Measurements from ENCODE around the gene MYH10.

Gene MYH10

GRCh38 chr17:8482546-8482945, 148.0 kb downstream of the MYH10 start:
- Histone ChIP-seq H3K9me2 (ENCODE audit: low read depth, low read length) (no peaks in the 10 kb centered on the region), H2AFZ (ENCODE audit: low read length) (no peak overlapping the region), H3K9ac (ENCODE audit: low read length) (no peak overlapping the region), H3K9me3 (ENCODE audit: low read length) (no peaks in the 10 kb centered on the region), H4K20me1 (ENCODE audit: insufficient read depth, low read length) (no peaks in the 10 kb centered on the region), H3K4me3 (ENCODE audit: low read depth, low read length, poor library complexity, severe bottlenecking) (no peak overlapping the region), H3K27ac (ENCODE audit: low read depth, low read length, poor library complexity, severe bottlenecking) (no peak overlapping the region), H3K36me3 (ENCODE audit: insufficient read depth, low read length) (peaks cover 81% of the 10 kb centered on the region), H3K4me2 (ENCODE audit: low read length) (no peak overlapping the region), H3F3A (ENCODE audit: insufficient read depth, low read length) (no peaks in the 10 kb centered on the region), H3K4me1 (ENCODE audit: insufficient read depth, low read length, severe bottlenecking) (no peaks in the 10 kb centered on the region), H3K79me2 (ENCODE audit: insufficient read depth, low read length) (no peaks in the 10 kb centered on the region), H3K27me3 (ENCODE audit: insufficient read depth, low read length) (no peaks in the 10 kb centered on the region)
- TF ChIP-seq EZH2 (IDR thresholded peaks at IDR 0.05; ENCODE audit: borderline replicate concordance, low read length), result no peak
- TF ChIP-seq, protein P1, sequence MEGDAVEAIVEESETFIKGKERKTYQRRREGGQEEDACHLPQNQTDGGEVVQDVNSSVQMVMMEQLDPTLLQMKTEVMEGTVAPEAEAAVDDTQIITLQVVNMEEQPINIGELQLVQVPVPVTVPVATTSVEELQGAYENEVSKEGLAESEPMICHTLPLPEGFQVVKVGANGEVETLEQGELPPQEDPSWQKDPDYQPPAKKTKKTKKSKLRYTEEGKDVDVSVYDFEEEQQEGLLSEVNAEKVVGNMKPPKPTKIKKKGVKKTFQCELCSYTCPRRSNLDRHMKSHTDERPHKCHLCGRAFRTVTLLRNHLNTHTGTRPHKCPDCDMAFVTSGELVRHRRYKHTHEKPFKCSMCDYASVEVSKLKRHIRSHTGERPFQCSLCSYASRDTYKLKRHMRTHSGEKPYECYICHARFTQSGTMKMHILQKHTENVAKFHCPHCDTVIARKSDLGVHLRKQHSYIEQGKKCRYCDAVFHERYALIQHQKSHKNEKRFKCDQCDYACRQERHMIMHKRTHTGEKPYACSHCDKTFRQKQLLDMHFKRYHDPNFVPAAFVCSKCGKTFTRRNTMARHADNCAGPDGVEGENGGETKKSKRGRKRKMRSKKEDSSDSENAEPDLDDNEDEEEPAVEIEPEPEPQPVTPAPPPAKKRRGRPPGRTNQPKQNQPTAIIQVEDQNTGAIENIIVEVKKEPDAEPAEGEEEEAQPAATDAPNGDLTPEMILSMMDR (IDR thresholded peaks at IDR 0.05; ENCODE audit: low read length), result no peak

DNA sequence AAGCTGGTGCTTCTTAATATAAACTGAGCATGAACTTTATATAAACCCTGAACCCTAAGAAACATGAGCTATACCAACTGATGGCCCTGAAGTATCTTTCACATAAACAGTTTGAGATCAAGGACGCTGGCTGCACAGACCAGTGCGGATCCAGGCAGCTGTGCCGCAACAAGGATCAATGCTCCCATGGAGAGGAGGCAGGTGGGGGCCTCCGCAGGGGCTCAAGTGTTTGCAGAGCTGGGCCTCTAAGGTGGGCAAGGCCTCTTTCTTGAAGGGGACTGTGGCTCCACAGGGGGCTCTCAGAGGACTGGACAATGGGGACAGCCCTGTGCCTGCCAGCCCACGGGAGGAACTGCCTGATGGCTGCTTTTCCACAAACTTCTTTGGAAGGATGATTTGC, 148.8 kb downstream of the MYH10 start:
- H3K9me3 ChIP-seq (ENCODE audit: low read length), result no peaks in the 10 kb centered on the region
- H3K4me1 ChIP-seq (ENCODE audit: insufficient read depth, low read length, severe bottlenecking), result no peaks in the 10 kb centered on the region
- H3K79me2 ChIP-seq (ENCODE audit: insufficient read depth, low read length), result no peaks in the 10 kb centered on the region
- H3K4me3 ChIP-seq (ENCODE audit: low read depth, low read length, poor library complexity, severe bottlenecking), result no peak overlapping the region
- H3K9me2 ChIP-seq (ENCODE audit: low read depth, low read length), result no peaks in the 10 kb centered on the region
- H3K36me3 ChIP-seq (ENCODE audit: insufficient read depth, low read length), result peaks cover 85% of the 10 kb centered on the region
- no peaks in the 10 kb centered on the region for H4K20me1 ChIP-seq (ENCODE audit: insufficient read depth, low read length)
- H3K9ac ChIP-seq (ENCODE audit: low read length), result no peak overlapping the region
- H3F3A ChIP-seq (ENCODE audit: insufficient read depth, low read length), result no peaks in the 10 kb centered on the region
- H3K27me3 ChIP-seq (ENCODE audit: insufficient read depth, low read length), result no peaks in the 10 kb centered on the region
- H2AFZ ChIP-seq (ENCODE audit: low read length), result no peak overlapping the region
- no peak for TF ChIP-seq EZH2 (IDR thresholded peaks at IDR 0.05; ENCODE audit: borderline replicate concordance, low read length)
- TF ChIP-seq, protein P1 (IDR thresholded peaks at IDR 0.05; ENCODE audit: low read length), result no peak
- no peak overlapping the region for H3K27ac ChIP-seq (ENCODE audit: low read depth, low read length, poor library complexity, severe bottlenecking)
- H3K4me2 ChIP-seq (ENCODE audit: low read length), result no peak overlapping the region

- Histone ChIP-seq H3K9me2 (ENCODE audit: low read depth, low read length) (no peaks in the 10 kb centered on the region), H3K4me3 (ENCODE audit: low read depth, low read length, poor library complexity, severe bottlenecking) (no peak overlapping the region), H3K9ac (ENCODE audit: low read length) (no peak overlapping the region), H2AFZ (ENCODE audit: low read length) (no peak overlapping the region), H3K27ac (ENCODE audit: low read depth, low read length, poor library complexity, severe bottlenecking) (no peak overlapping the region), H3K9me3 (ENCODE audit: low read length) (no peaks in the 10 kb centered on the region), H3K4me1 (ENCODE audit: insufficient read depth, low read length, severe bottlenecking) (no peaks in the 10 kb centered on the region), H3F3A (ENCODE audit: insufficient read depth, low read length) (no peaks in the 10 kb centered on the region), H3K36me3 (ENCODE audit: insufficient read depth, low read length) (peaks cover 90% of the 10 kb centered on the region), H4K20me1 (ENCODE audit: insufficient read depth, low read length) (no peaks in the 10 kb centered on the region), H3K4me2 (ENCODE audit: low read length) (no peak overlapping the region), H3K27me3 (ENCODE audit: insufficient read depth, low read length) (no peaks in the 10 kb centered on the region), H3K79me2 (ENCODE audit: insufficient read depth, low read length) (no peaks in the 10 kb centered on the region)
- TF ChIP-seq, protein P1 (IDR thresholded peaks at IDR 0.05; ENCODE audit: low read length), result no peak
- no peak for TF ChIP-seq EZH2 (IDR thresholded peaks at IDR 0.05; ENCODE audit: borderline replicate concordance, low read length)
Measured at GRCh38 chr17:8481089-8481488, 149.4 kb downstream of the MYH10 start.

Data from OCI-LY1 (cell line).